SKM-1 (cell line): ENCODE data around the gene ECEL1.

Experiments
- DNase-seq: peaks from one replicate; lab custom pipeline; 2025; ENCODE audit not compliant: unreplicated experiment; lab: John Stamatoyannopoulos, UW

The ECEL1 gene

DNA sequence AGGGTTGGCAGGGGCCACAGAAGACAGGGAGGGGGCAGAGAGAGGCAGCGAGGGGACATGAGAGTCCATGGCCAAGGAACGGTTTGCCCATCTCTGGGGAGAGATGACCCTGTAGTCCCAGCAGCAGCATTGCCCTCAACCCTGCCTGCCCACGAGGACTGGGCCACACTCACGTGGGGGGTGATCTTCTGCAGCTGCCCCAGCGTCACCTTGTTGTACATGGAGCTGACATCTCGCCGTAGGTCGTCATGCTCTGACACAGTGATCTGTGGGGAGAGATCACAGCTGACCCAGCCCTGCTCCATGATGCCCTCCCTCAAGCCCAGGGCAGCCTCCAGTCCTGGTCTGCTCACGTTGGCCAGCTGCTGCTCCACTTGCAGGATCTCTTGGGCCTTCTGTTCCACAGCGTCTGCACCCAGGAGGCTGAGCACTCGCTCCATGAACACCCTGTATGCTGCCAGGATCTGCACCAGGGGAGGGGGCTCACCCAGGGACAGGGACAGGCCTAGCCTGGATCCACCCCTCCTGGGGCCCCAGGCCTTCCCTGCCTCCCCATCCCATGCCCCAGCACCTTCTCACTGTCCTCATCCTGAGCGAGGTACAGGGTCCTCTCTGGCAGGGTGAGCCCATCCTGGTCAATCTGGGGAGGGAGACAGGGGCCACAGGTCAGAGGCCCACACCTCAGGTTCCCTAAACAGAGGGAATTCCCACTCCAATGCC, 2.8 kb downstream of the ECEL1 start:
- DNase-seq = no peak

DNA sequence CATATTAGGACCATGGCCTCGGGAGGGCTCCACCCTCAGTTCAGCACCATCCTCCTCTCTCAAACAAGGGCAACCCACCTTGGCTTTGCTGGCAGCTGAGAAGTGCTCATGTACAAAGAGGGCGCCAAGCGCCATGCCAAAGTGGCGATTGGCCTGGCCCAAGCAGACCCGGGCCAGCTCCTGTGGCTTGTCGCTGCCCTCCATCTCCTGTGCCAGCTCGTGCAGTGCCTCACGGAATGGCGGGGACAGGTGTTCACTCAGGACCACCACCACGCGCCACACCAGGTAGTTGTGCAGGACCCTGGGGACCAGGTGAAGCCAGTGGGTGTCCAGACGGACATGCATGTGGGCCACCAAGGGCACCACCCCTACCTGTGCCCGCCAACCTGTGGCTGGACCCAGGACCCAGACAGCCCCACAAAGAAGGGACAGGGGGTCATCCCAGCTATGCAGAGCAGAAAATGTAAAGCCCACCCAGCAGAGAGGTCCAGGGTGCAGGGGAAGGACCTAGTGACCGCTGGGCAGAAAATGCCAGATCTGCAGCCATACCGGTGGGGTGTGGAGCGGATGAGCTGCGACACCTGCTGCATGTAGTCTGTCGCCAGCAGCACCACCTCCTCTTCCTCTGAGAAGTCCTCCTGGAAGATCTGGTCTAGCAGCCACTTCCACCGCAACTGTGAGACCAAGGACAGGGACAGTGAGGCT, 3.6 kb downstream of the ECEL1 start:
- no peak for DNase-seq

DNA sequence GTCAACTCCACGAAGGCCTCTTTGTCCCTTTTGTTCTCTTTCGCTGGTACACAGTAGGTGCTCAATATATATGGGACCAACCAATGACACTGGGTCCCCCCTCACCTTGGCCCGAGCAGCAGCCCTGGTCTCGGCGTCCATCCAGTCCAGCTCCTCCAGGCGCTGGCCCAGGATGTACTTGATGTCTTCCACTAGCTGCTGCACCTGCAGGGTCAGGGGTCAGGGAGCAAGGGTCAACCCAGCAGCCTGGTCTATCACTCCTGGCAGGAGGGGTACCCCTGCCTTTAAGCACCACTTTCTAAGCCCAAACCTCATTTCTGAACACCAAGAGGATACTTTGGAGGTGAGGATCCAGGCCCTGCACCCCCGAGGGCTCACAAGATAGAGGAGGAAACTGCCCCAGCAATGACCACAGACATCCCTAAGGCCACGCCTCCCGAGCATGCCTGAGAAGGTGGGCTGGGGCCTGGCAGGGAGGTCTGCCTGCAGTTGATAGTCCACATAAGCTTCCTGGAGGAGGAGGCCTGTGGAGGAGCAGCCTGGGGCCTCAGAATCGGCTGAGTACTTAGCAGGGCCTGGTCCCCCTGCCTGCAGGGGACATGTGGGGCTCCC, 4.2 kb downstream of the ECEL1 start:
- DNase-seq = no peak

DNA sequence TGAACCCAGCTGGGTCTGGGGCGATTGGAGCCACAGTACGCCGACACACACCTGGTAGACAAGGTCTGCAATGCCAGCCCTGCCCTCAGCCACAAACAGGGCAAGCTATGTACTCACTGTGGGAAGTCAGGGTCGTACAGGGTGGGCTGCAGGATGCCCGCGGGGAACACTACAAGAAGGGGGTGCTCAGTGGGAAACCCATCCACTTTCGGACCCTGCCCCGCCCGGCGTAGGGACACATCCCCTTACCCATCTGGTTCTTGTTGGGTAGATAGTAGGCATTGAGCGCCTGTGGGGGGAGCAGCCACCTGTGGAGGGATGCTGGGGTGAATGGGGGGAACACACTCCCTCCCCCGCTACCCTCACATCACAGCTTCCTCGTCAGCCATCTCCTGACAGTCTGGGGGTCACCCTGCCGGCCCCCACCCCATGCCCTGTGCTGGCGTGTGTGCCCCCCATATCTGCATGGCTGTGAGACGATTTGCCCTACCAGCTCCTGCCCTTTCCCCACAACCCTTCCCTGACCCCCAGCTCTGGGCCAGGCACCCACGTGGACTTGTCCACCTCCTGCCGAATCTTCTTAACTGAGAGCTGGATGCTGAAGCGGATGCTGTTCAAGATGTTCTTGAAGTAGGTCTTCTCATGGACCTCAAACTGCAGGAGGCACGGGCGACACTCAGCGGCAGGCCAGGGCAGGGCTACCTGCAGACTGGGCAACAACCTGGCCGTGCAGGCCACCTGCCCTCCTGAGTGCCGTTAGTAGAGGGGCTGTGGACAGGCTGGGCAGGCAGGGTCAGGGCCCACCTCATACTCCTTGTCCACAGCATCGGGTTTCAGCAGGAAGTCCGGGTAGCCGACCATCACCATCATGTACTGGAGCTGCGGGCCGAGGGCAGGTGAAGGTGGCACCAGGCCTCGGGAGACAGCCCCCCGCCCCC, 5.1 kb downstream of the ECEL1 start:
- no peak for DNase-seq

DNA sequence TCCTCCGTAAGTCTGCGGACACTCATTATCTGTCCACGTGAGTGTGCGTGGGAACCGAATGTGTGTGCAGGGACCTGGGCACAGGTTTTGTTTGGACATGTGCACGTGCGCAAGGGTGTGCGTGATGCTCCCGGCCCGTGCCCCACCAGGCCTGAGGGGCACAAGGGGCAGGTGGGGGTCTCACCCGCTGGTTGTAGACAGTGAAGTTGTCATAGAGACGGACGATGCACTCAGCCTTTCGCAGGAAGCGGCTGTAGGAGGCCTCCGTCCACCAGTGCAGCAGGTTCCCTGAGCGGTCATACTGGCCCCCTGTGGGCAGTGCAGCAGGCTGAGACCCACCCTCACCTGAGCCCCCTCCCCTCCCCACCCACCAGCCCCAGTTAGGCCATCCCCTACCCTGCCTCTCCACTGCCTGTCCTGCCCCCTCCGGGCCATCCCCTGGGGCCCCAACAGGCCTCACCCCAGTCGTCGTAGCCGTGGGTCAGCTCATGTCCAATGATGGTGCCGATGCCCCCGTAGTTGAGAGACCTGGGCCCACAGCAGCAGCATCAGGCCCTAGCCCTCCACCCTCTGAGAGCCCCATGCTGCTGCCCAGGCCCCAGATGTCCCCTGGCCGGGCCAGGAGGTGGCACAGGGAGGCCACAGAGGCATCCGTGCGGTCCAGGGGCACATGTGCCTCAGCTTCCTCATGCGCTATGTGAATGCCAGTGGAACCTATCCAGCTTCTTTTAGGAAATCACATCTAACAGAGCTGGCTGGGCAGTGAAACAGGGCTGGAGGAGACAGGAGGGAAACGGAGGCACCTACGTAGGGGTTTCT, 6.1 kb downstream of the ECEL1 start:
- no peak for DNase-seq

DNA sequence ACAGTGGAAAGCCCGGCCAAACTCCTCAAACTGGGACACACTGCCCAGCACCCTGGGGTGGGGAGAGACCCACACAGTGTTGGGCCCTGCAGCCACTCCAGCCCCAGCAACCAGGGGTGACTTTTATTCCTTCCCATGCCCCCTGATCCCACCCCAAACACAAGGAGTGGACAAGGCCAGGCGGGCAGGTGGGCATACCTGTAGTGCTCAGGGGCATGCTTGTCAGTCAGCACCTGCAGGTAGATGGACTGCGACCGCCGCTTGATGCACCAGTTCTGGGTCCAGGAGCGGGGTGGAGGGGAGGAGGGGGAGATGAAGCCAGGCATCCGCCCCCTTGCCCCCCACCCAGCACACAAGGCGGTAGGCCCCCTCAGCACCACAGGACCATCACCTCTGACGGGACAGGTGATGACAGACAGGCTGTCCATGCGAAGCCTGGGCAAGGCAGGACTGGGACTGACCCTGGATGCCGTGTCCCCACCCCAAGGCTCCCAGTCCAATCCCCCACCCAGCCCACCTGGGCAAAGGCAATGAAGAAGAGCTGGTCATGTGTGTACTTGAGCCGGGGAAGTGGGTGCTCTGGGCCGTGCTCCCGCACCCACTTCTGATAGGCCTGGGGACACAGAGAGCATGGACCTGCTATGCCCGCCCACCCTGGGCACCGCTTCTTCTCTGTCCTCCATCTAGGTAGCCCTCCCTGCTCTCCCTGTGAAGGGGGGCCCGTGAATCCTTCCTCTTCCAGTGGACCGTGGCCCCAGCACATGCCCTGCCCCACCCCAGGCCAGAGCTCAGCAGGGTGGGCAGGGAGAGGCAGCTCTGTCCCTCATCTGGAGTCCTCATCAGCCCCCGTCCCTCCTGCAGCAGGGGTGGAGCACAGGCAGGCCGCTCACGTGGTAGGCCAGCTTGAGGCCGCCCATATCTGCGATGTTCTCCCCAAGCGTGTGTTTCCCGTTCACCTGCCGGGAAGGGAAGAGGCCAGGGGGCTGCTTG, 7.1 kb downstream of the ECEL1 start:
- no peak for DNase-seq

DNA sequence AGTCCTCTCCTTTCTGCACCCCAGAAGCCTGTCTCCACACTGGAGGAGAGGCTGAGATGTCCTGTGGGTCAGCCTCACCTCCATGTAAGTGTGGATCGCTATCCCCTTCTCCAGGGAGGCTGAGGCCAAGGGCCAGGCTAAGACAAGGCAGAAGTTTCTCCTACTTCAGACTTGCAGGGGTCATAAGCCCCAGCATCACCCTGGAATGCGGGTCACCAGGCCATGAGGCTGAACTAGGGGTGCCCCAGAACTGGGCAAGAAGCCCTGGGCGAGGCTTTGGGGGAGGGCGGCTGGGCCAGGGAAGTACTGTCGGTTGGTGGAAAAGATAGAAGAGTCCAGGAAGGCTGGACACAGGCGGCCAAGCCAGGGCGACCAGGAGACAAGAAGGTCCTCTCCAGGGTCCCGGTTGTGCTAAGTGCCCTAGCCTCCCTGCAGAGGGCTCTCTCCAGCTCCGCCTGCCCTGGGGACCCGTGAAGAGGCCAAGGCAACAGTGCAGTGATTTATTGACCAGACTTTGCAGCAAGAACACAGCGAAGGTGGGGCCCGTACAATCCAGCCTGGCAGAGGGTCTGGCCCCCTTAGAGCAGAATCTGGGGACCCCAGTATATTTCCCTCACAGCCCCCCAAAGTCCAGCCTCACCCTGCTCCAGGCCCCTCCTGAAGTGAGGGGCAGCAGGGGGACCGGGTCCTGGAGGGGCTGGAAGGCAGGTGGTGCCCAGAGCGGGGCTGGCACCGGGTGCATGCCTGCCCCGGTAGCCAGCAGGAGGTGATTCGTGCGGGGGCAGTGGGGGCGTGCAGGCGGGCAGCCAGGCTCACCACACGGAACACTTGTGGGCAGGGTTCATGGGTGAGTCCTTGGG, 8.1 kb downstream of the ECEL1 start:
- DNase-seq = no peak

DNA sequence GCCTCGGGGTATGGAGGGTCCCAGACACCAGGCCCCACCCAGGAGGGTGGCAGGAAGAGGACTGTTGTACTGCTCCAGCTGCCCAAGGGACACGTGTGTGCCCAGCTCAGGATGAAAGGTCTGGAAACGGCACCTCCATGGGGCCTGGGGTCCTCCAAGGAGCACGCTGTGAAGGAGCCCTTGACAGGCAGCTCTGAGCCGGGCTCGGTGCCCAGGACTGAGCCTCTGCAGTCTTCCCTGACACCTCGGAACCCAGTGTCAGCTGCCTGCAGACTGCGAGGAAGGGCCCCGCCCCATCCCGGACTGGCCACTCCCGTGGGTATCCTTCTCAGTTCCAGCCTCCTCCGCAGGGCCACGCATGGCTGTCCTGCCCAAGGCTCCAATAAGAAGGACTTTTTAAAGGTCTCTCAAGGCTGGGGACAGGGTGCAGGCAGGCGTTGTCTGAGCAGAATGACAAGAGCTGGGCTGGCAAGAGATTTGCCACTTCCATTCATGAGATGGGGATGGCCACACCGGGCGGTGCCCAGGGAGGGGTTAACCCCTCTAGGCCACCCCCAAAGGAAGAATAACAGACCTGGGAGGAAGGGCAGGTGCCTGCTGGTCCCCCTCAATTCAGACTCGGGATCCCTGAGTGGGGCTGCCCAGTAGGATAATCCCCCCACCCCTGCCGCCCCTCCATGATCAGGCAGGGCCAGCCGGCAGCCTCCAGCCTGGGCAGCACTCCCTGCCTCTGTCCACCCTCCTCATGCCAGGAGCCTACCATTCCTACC, 8.9 kb downstream of the ECEL1 start:
- DNase-seq = no peak

DNA sequence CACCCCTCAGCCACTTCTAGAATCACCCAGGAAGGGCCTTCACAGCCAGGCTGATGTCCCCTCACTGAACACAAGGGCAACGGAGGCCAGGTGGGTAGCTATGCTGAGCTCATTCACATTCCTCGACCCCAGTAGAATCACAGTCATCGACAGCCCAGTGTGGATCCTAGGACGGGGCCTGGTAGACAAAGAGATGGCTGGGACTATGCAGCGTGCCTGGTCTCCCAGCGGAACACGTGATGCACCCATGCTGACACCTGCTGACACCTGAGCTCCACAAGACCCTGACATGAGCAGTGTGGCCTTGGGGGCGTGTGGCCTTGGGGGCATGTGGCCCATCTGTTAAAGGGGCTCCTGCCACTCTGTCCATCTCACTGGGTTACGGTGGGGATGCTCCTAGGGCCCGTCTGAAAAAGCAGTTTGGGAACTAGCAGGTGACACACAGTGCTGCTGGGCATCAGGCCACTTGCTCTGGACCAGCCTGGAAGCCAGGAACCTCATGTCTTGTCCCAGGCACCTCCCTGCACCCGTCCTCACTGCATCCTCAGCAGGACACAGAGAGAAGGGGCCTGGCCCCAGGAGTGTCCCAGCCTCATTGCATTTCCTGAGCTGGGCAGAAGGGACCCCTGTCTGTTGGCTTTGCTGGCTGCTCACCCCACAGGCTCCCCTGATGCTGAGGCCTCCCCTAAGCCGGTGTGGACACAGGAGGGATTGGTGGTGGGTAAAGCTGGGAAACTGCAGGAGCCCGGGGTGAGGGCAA, 9.7 kb downstream of the ECEL1 start:
- no peak for DNase-seq

DNA sequence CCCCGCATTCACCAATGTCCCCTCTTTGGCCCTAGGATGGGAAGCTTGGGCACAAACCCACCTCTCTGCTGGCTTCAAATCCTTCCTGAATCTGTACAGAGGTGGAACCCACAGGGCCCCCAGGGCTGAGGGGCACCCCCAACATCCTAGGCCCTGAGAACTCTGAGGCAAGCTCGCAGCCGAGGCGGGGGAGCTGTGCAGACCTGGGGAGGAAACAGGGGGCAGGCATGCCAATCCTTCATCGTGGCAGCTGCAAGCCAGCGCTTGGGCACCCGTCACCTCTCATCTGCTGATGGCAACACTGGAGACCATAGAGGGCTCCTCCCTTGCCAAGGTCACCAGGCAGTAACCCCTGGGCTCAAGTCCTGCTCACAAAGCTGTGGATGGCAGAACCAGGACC, 10.8 kb downstream of the ECEL1 start:
- no peak for DNase-seq

DNA sequence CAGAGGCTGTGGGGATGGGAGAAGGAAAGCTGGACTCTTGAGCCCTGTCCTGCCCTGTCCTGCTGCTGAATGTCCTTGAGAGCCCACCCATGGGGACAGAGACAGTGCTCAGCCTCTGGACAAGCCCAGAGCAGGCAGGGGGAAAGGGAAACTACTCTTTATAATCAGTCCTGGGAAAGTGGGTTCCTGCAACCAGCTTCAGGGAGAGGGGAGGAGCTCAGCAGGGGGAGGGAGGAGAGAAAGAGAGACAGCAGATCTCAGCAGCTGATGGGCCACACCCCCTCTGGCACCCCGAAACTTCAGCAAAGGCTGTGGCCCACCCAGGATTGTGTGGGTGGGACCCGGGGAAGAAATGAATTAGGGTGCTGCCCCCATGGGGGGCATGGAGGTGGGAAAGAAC, 11.6 kb downstream of the ECEL1 start:
- no peak for DNase-seq

DNA sequence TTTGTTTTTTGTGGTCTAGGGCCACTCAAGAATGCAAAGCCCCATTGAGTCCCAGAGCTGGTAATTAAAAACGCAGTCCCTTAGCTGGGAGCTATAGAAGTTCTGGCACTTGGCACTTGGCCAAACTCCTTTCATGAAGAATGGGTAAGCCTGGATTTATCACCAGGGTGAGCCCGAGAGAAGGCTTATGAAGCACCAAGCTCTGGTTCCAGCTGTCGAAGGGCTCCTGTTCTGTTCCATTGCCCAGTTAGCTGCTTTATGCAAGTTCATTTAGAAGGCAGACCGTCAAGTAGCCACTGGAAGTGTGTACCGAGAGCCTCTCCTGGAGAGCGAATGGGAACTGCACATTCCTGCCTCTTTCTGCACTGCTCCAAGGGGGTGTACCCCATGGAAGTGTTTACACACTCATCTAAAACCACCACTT, 14.2 kb downstream of the ECEL1 start:
- no peak for DNase-seq

DNA sequence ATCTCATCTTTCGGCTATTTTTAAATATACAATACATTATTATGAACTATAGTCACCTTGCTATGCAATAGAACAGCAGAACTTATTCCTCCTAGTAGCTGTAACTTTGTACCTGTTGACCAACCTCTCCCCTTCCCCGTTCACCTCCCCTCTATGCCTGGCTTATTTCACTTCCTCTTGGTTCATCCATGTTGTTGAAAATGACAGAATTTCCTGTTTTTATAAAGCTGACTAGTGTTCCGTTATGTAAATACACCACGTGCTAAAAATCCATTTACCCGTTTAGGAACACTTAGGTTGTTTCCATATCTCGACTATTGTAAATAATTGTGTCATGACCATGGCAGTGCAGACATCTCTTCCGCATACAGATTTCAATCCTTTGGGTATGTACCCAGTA, 21.4 kb downstream of the ECEL1 start:
- DNase-seq = no peak

DNA sequence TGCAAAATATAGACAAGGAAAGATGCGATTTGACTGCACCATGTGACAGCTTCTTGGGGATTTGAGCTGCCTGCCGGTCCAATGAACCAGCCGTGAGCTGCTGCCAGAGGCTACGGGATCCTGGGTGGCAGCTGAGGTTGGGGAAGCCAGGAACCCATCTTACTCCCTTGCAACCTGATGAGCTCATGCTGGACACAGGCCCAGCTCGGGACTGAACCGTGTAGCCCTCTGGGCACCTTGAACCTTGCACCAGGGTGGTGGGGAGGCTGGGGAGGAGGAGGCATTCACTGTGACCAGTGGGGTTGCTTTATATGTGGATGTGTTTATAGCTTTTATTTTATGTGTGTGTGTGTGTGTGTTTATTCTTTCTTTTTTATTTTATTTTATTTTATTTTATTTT, 22.6 kb downstream of the ECEL1 start:
- no peak for DNase-seq

DNA sequence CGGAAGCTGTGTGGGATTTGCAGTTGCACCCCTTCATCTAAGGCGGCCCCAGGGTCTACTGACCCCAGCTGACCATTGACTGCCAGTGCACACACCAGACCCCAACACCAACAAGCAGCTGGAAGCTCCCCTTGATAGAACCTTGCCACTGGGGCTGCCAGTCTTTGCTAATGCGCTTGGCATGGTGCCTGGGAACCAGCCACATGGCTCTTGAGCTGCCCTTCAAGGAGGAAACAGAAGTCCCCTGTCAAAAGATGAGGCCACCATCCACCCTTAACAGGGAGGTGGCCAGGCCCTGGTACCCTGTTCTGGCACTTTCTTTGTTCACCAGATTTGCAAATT, 23.1 kb downstream of the ECEL1 start:
- no peak for DNase-seq

DNA sequence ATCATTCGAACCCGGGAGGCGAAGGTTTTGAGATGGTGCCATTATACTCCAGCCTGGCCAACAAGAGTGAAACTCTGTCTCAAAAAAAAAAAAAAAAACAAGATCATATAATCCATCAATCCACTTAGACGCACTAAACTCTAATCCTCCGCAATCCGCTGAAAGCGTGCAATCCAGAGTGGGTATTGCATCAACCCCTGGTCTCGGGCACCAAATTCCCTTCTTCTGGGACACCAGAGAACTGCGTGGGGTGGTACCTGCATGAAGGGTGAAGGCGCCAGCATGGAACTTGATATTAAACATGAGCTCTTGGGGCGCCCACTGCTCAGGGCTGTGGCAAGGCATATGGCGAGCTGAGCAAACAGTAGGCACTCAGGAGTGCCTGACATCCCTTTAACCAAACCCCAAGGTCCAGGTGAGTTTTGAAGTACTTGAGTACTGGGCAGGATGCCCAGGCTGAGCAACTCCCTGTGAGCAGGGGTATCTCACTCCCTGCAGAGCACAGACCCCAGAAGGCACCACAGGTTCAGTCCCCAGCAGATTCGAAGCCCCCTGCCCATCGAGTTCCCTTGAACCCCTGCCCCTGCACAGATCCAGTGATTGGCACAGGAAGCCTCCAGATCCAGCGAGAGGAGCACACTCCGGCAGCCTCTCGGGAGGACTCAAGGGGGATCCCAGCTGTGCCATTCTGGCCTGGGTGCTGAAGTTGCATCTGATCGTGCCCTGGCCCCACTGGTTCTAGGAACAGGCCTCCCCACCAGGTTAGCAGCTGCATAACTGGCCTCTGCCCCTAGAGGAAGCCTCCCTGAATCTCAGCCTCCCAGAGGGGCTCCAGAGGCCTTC, 23.7 kb downstream of the ECEL1 start:
- no peak for DNase-seq
